ENCODE results near the gene GNGT2. TPM values are rescaled to one million over a fixed set of nuclear protein-coding genes. Genes with fewer than 3 reads are reported as not detected.

GNGT2 gene
- total RNA-seq, 4 donors from 2014 or later, result 4.2 TPM; not detected in 3

DNA sequence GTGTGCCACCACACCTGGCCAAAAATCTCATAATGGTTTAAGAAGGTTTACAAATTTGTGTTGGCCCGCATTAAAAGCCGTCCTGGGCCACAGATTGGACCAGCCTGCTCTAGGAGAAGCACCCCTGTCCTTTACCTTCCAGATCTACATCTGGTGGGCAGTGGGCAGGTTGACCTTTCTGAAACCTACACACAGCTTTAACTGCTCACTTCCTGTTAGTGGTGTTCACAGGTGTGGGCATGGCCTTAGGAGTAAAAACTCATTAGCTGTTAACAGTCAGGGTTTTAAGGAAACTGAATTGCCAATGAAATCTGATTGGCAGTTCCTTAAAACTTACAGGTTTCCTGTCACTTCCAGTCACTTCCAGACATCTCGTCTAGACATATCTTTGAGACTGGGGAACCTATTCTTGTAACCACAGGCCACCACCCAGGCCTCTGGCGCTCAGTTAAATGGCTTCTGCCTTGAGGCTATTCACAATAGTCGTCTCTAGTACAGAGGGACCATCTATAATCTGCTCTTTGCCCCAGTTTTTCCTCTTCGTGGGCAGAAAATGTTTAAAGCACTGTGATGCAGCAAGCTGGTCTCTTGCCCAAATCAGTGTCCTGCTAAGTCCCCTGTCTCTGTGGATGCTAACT is 29.3 kb downstream of the GNGT2 start:
- no peak for TF ChIP-seq CTCF (IDR thresholded peaks at IDR 0.05; ENCODE audit: low read depth)

DNA sequence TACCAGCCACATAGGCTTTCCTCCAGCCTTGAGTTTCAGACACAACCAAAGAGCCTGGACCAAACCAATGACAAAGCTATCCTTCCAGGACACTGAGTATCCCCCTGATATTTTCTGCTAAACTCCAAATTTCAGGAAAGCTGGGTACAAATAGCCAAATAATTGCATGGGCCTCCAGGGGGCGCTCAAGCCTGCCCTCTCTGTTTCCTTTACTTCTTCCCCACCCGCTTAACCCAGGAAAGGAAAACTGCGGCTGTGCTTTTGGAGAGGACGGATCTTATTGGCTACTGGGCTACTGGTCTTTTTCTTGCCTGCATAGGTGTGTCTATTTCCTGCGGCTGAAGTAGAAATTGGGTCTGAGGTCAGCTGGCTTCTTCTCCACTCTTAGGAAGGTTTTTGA is 30.1 kb downstream of the GNGT2 start:
- no peak for TF ChIP-seq CTCF (IDR thresholded peaks at IDR 0.05; ENCODE audit: low read depth)

DNA sequence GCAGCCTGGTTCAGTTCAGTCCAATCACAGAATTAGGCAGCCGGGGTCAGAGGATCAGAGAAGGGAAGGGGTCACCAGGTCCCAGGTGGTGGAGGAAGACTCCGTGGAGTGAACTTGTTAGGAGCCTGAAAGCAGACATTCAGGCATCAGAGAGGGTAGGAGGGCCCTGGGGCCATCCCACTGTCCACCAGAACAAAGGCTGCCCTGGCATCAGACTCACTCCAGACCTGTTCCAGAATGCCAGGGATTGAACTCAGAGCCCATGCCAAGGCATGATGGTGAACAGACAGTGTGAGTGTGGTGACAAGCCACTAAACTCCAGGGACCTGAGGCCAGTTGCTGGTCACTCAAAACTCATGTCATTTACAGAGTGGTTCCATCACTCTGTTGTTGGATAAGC is 40.2 kb downstream of the GNGT2 start:
- TF ChIP-seq CTCF (IDR thresholded peaks at IDR 0.05; ENCODE audit: low read depth), result no peak

DNA sequence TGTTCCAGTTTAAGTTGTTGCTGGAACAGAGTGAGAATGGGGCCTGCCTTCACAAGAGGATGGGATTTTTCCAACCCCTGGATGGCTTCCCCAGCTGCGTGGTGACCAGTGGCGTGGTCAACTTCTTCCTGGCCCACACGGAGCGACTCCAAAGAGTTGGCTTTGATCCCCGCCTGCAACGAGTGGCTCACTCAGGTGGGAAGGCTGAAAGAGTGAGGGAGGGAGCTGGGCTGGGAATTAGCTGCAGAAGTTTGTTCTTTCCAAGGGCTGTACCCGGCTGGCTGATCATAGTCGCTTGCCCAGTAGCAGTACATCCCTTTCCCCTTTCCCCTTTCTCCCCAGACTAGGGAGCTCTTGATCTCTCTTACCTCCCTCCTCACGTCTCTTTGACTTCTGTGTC is 41.7 kb downstream of the GNGT2 start:
- no peak for TF ChIP-seq CTCF (IDR thresholded peaks at IDR 0.05; ENCODE audit: low read depth)

- no peak for TF ChIP-seq CTCF (IDR thresholded peaks at IDR 0.05; ENCODE audit: low read depth)
Observed at GRCh38 chr17:49165143-49165542, 45.2 kb downstream of the GNGT2 start.

- TF ChIP-seq CTCF (IDR thresholded peaks at IDR 0.05; ENCODE audit: low read depth), result no peak
Observed at GRCh38 chr17:49162866-49163265, 47.5 kb downstream of the GNGT2 start.

DNA sequence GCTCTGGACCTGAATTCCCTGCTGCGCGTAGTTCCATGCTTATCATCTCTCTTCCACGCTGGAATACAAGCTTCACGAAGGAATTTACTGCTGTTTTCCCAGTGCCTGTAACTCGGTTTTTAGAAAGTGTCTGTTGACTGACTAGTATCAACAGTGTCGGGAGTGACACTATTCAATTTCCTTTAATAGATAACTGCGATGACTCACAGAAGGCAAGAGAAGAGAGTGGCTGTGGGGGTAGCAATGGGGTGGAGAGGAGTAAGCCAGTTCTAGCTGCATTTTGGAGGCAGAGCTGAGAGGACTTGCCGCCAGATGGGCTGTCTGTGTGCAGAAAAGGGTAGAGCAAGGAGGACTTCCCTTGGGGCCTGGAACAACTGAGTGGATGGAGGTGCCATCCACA is 52.6 kb downstream of the GNGT2 start:
- TF ChIP-seq CTCF (IDR thresholded peaks at IDR 0.05; ENCODE audit: low read depth), result no peak
